BLaER1 treated with 17β-estradiol and CSF1 and Interleukin-3, amounts not matched to agents 10 nM and 100 nM (cell line): ENCODE measurements around the gene ACSF3.
"Not testable (repeated sequence)": the region's sequence is repeated elsewhere in the genome, so short reads cannot be mapped to it uniquely, and the experiment has no call there.

Source experiments
- H3K27ac ChIP-seq, 11 experiments: shearing (Covaris generic); formaldehyde crosslinking; 2 replicates each; pipeline ENCODE4 v1.8.1; 2022
- H3K27me3 ChIP-seq, 11 experiments: shearing (Covaris generic); formaldehyde crosslinking; 2 replicates each; pipeline ENCODE4 v1.8.1; 2022
- H3K36me3 ChIP-seq, 11 experiments: shearing (Covaris generic); formaldehyde crosslinking; 2 replicates each; pipeline ENCODE4 v1.8.1; 2022
- H3K4me1 ChIP-seq, 10 experiments: shearing (Covaris generic); formaldehyde crosslinking; 2 replicates each; pipeline ENCODE4 v1.8.1; 2022
- H3K4me2 ChIP-seq, 11 experiments: shearing (Covaris generic); formaldehyde crosslinking; 2 replicates each; pipeline ENCODE4 v1.8.1; 2022
- H3K4me3 ChIP-seq, 10 experiments: shearing (Covaris generic); formaldehyde crosslinking; 2 replicates each; pipeline ENCODE4 v1.8.1; 2022
- H3K9ac ChIP-seq, 11 experiments: shearing (Covaris generic); formaldehyde crosslinking; 2 replicates each; pipeline ENCODE4 v1.8.1; 2022
- H3K9me3 ChIP-seq, 11 experiments: shearing (Covaris generic); formaldehyde crosslinking; replicated peaks in 1 of 11; 2 replicates each; pipeline ENCODE4 v1.8.1; 2022
- H4K20me1 ChIP-seq, 11 experiments: shearing (Covaris generic); formaldehyde crosslinking; 2 replicates each; pipeline ENCODE4 v1.8.1; 2022
- Cebpa-rat ChIP-seq, 11 experiments: shearing (Covaris generic); IDR thresholded peaks; 2 replicates each; pipeline ENCODE4 v1.8.1; 2022

The ACSF3 gene

DNA sequence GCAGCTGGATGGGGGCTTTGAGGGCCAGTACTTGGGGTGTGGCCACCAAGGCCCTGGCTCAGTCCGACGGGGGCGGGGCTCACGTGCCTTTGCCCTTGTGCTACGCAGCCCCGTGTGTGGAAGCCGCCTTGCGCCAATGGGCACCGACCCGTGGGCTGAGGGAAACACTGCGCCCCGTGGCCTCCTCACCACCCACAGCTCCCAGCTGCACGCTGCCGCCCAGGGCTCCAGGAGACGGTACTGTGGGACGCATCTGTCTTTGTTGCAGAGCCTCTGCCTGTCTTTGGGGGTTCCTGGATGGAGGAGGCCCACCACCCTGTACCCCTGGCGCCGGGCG lies 85.5 kb downstream of the ACSF3 start:
- H3K4me1 ChIP-seq: peaks cover 23 to 60% (median 35%) of the 10 kb centered on the region in 10 experiments
- no peak for TF ChIP-seq Cebpa-rat (IDR thresholded peaks at IDR 0.05)

GRCh38 chr16:89179656-89180315 lies 86.1 kb downstream of the ACSF3 start:
- no peaks in the 10 kb centered on the region for H3K9me3 ChIP-seq
- H3K4me1 ChIP-seq: peaks cover 17 to 57% (median 28%) of the 10 kb centered on the region in 10 experiments
- H3K4me3 ChIP-seq: no peak overlapping the region
- no peaks in the 10 kb centered on the region for H3K36me3 ChIP-seq
- TF ChIP-seq Cebpa-rat (IDR thresholded peaks at IDR 0.05): no peak
- no peak overlapping the region for H3K27ac ChIP-seq
- 0 out of 22 replicates have a peak, but pooled peaks cover 0 to 11% (median 0%) of the 10 kb centered on the region in 11 experiments for H4K20me1 ChIP-seq
- H3K27me3 ChIP-seq: peaks cover 0 to 17% (median 0%) of the 10 kb centered on the region in 11 experiments; a peak in 7 of 22 replicates
- H3K9ac ChIP-seq: no peak overlapping the region
- peak overlapping the region in 2 of 11 experiments; percentile 2 to 18; a peak in 1 of 22 replicates for H3K4me2 ChIP-seq

More for the DNA sequence above, 85.5 kb downstream of the ACSF3 start:
- Histone ChIP-seq H3K27me3 (peaks cover 0 to 12% (median 0%) of the 10 kb centered on the region in 11 experiments; a peak in 7 of 22 replicates), H3K9ac (no peak overlapping the region; a peak in 1 of 22 replicates), H3K9me3 (no peaks in the 10 kb centered on the region), H3K4me2 (0 out of 22 replicates have a peak overlapping the region, but pooled peaks of 2 of the 11 experiments have one; percentile 2 to 15), H3K4me3 (no peak overlapping the region), H4K20me1 (peaks cover 0 to 15% (median 0%) of the 10 kb centered on the region in 11 experiments; a peak in 1 of 22 replicates), H3K27ac (no peak overlapping the region), H3K36me3 (no peaks in the 10 kb centered on the region)

GRCh38 chr16:89183463-89183862 lies 89.8 kb downstream of the ACSF3 start:
- Histone ChIP-seq H3K4me3 (no peak overlapping the region), H3K4me2 (no peak overlapping the region), H3K9ac (no peak overlapping the region), H4K20me1 (peaks cover 0 to 14% (median 0%) of the 10 kb centered on the region in 11 experiments; a peak in 2 of 22 replicates), H3K4me1 (peaks cover 0 to 37% (median 0%) of the 10 kb centered on the region in 10 experiments; a peak in 8 of 20 replicates), H3K27me3 (peaks cover 0 to 17% (median 0%) of the 10 kb centered on the region in 11 experiments; a peak in 7 of 22 replicates), H3K36me3 (no peaks in the 10 kb centered on the region), H3K27ac (no peak overlapping the region), H3K9me3 (no peaks in the 10 kb centered on the region)
- TF ChIP-seq Cebpa-rat (IDR thresholded peaks at IDR 0.05): no peak

GRCh38 chr16:89183975-89184676 lies 90.5 kb downstream of the ACSF3 start:
- Histone ChIP-seq H3K9ac (peak overlapping the region in 1 of 11 experiments; percentile 18; a peak in 1 of 22 replicates), H4K20me1 (peaks cover 0 to 14% (median 0%) of the 10 kb centered on the region in 11 experiments; a peak in 3 of 22 replicates), H3K27me3 (peaks cover 0 to 17% (median 0%) of the 10 kb centered on the region in 11 experiments; a peak in 7 of 22 replicates), H3K9me3 (no peaks in the 10 kb centered on the region), H3K4me3 (no peak overlapping the region), H3K4me2 (peak overlapping the region in 1 of 11 experiments; percentile 22; a peak in 2 of 22 replicates), H3K4me1 (peaks cover 0 to 32% (median 0%) of the 10 kb centered on the region in 10 experiments; a peak in 8 of 20 replicates), H3K36me3 (no peaks in the 10 kb centered on the region), H3K27ac (no peak overlapping the region)
- TF ChIP-seq Cebpa-rat (IDR thresholded peaks at IDR 0.05): no peak

DNA sequence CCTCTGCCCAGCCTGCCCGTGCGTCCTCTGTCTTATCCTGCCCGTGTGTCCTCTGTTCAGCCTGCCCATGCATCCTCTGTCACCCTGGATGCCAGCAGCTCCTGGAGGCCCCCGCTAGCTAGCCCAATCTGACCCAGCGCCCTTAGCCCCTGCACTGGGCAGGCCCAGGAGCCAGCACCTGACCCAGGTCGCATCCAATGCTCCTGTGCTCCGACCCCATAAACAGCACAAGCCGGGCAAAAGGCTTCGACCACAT lies 91.0 kb downstream of the ACSF3 start:
- no peak overlapping the region for H3K4me3 ChIP-seq
- H3K27ac ChIP-seq: no peak overlapping the region
- peaks cover 0 to 18% (median 0%) of the 10 kb centered on the region in 11 experiments; a peak in 5 of 22 replicates for H4K20me1 ChIP-seq
- H3K4me1 ChIP-seq: peaks cover 0 to 28% (median 0%) of the 10 kb centered on the region in 10 experiments; a peak in 8 of 20 replicates
- no peak overlapping the region for H3K4me2 ChIP-seq
- no peak for TF ChIP-seq Cebpa-rat (IDR thresholded peaks at IDR 0.05)
- no peaks in the 10 kb centered on the region for H3K36me3 ChIP-seq
- peaks cover 0 to 17% (median 0%) of the 10 kb centered on the region in 11 experiments; a peak in 7 of 22 replicates for H3K27me3 ChIP-seq
- H3K9ac ChIP-seq: no peak overlapping the region
- H3K9me3 ChIP-seq: no peaks in the 10 kb centered on the region

GRCh38 chr16:89184933-89185794 lies 91.5 kb downstream of the ACSF3 start:
- TF ChIP-seq Cebpa-rat (IDR thresholded peaks at IDR 0.05): no peak
- H3K4me2 ChIP-seq: no peak overlapping the region
- H3K4me3 ChIP-seq: no peak overlapping the region
- H3K4me1 ChIP-seq: peaks cover 0 to 22% (median 0%) of the 10 kb centered on the region in 10 experiments; a peak in 7 of 20 replicates
- no peak overlapping the region for H3K27ac ChIP-seq
- no peak overlapping the region for H3K9ac ChIP-seq
- peaks cover 0 to 24% (median 5%) of the 10 kb centered on the region in 11 experiments; a peak in 8 of 22 replicates for H4K20me1 ChIP-seq
- H3K27me3 ChIP-seq: peaks cover 0 to 17% (median 0%) of the 10 kb centered on the region in 11 experiments; a peak in 8 of 22 replicates
- H3K9me3 ChIP-seq: no peaks in the 10 kb centered on the region
- H3K36me3 ChIP-seq: no peaks in the 10 kb centered on the region

DNA sequence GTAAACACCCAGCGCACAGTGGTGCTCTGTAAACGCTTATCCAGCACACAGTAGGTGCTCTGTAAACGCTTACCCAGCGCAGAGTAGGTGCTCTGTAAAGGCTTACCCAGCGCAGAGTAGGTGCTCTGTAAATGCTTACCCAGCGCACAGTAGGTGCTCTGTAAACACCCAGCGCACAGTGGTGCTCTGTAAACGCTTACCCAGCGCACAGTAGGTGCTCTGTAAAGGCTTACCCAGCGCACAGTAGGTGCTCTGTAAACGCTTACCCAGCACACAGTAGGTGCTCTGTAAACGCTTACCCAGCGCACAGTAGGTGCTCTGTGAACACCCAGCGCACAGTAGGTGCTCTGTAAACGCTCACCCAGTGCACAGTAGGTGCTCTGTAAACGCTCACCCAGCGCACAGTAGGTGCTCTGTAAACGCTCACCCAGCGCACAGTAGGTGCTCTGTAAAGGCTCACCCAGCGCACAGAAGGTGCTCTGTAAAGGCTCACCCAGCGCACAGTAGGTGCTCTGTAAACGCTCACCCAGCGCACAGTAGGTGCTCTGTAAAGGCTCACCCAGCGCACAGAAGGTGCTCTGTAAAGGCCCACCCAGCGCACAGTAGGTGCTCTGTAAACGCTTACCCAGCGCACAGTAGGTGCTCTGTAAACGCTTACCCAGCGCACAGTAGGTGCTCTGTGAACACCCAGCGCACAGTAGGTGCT lies 92.4 kb downstream of the ACSF3 start:
- H3K36me3 ChIP-seq, H3K4me3 ChIP-seq, H3K9ac ChIP-seq, H3K9me3 ChIP-seq, H3K4me2 ChIP-seq, H3K27ac ChIP-seq: not testable (repeated sequence)
- peaks cover 0 to 32% (median 7%) of the 10 kb centered on the region in 11 experiments; a peak in 8 of 22 replicates for H4K20me1 ChIP-seq
- peaks cover 0 to 19% (median under 1%) of the 10 kb centered on the region in 10 experiments; a peak in 8 of 20 replicates for H3K4me1 ChIP-seq
- H3K27me3 ChIP-seq: peaks cover 0 to 20% (median 5%) of the 10 kb centered on the region in 11 experiments; a peak in 8 of 22 replicates

DNA sequence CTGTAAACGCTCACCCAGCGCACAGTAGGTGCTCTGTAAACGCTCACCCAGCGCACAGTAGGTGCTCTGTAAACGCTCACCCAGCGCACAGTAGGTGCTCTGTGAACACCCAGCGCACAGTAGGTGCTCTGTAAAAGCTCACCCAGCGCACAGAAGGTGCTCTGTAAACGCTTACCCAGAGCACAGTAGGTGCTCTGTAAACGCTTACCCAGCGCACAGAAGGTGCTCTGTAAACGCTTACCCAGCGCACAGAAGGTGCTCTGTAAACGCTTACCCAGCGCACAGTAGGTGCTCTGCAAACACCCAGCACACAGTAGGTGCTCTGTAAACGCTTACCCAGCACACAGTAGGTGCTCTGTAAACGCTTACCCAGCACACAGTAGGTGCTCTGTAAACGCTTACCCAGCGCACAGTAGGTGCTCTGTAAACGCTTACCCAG lies 93.0 kb downstream of the ACSF3 start:
- not testable (repeated sequence) for H3K9ac ChIP-seq, H3K27ac ChIP-seq, H3K36me3 ChIP-seq, H3K4me2 ChIP-seq, H3K4me3 ChIP-seq, H3K9me3 ChIP-seq
- peaks cover 0 to 20% (median 10%) of the 10 kb centered on the region in 11 experiments; a peak in 8 of 22 replicates for H3K27me3 ChIP-seq
- peaks cover 0 to 37% (median 10%) of the 10 kb centered on the region in 11 experiments; a peak in 9 of 22 replicates for H4K20me1 ChIP-seq
- peaks cover 0 to 25% (median 6%) of the 10 kb centered on the region in 10 experiments; a peak in 18 of 20 replicates for H3K4me1 ChIP-seq
